GM23338 (cell line): ENCODE results near the gene RAPGEF3. TPM values are rescaled to one million over a fixed set of nuclear protein-coding genes. Genes with fewer than 3 reads are reported as not detected.

Experiments
- ATAC-seq: fragments of 200-7000 bp; cut with Tn5 transposase; 3 replicates; pipeline ENCODE4 v1.9.1; 2020
- DNase-seq: peaks from one replicate; pipeline ENCODE4 v3.0.0-alpha.2; 2015; ENCODE audit warnings: low spot score
- H2AFZ ChIP-seq: fragments of 200-600 bp; sonication (generic); 2 replicates; pipeline ENCODE4 v1.8.0; 2016; ENCODE audit warnings: antibody characterized with exemption, mild to moderate bottlenecking, moderate library complexity
- H3F3A ChIP-seq: fragments of 200-600 bp; sonication (generic); replicated peaks from 2 replicates; pipeline ENCODE4 v1.8.0; 2017; ENCODE audit warnings: antibody characterized with exemption, mixed run types, low read depth
- H3K27ac ChIP-seq: fragments of 200-600 bp; sonication (generic); 2 replicates; pipeline ENCODE4 v1.6.1; 2016; ENCODE audit warnings: low read depth
- H3K27me3 ChIP-seq: fragments of 200-600 bp; sonication (generic); 2 replicates; pipeline ENCODE4 v1.8.0; 2016; ENCODE audit warnings: mild to moderate bottlenecking, mixed run types, moderate library complexity; ENCODE audit not compliant: insufficient read depth
- H3K36me3 ChIP-seq: fragments of 200-600 bp; sonication (generic); 2 replicates; pipeline ENCODE4 v1.8.0; 2016; ENCODE audit warnings: mild to moderate bottlenecking; ENCODE audit not compliant: insufficient read depth
- H3K4me1 ChIP-seq: fragments of 200-600 bp; sonication (generic); 2 replicates; pipeline ENCODE4 v1.8.0; 2016; ENCODE audit warnings: mild to moderate bottlenecking, moderate library complexity; ENCODE audit not compliant: insufficient read depth
- H3K4me2 ChIP-seq: fragments of 200-600 bp; sonication (generic); 2 replicates; pipeline ENCODE4 v1.7.1; 2017; ENCODE audit warnings: mixed run types
- H3K4me3 ChIP-seq: fragments of 200-600 bp; sonication (generic); 2 replicates; pipeline ENCODE4 v1.6.1; 2016; ENCODE audit warnings: mixed run types
- H3K79me2 ChIP-seq: fragments of 200-600 bp; sonication (generic); replicated peaks from 2 replicates; pipeline ENCODE4 v1.8.0; 2017; ENCODE audit warnings: mild to moderate bottlenecking; ENCODE audit not compliant: insufficient read depth
- H3K9me2 ChIP-seq: fragments of 200-600 bp; sonication (generic); 2 replicates; pipeline ENCODE4 v1.8.0; 2017; ENCODE audit not compliant: insufficient read depth
- H4K20me1 ChIP-seq: fragments of 200-600 bp; sonication (generic); replicated peaks from 2 replicates; pipeline ENCODE4 v1.8.0; 2017; ENCODE audit warnings: mild to moderate bottlenecking; ENCODE audit not compliant: insufficient read depth
- H3K27ac Mint-ChIP-seq: 2 replicates; pipeline ENCODE4 v1.8.0; 2020; ENCODE audit warnings: inconsistent platforms, mild to moderate bottlenecking, moderate library complexity, mixed read lengths
- H3K27me3 Mint-ChIP-seq: 3 replicates; pipeline ENCODE4 v1.8.0; 2022; ENCODE audit warnings: low read depth, mild to moderate bottlenecking, moderate library complexity, mixed read lengths, inconsistent platforms; ENCODE audit not compliant: insufficient read depth, poor library complexity
- H3K36me3 Mint-ChIP-seq: 3 replicates; pipeline ENCODE4 v1.8.0; 2021; ENCODE audit warnings: low read depth, mild to moderate bottlenecking, inconsistent platforms, moderate library complexity, mixed read lengths
- H3K4me1 Mint-ChIP-seq: 3 replicates; pipeline ENCODE4 v1.8.0; 2020; ENCODE audit warnings: mild to moderate bottlenecking, inconsistent platforms, mixed read lengths
- H3K4me3 Mint-ChIP-seq: 3 replicates; pipeline ENCODE4 v1.8.0; 2021; ENCODE audit warnings: moderate library complexity, mild to moderate bottlenecking, inconsistent platforms, mixed read lengths
- H3K9me3 Mint-ChIP-seq: 3 replicates; pipeline ENCODE4 v1.8.0; 2020; ENCODE audit warnings: moderate library complexity, mild to moderate bottlenecking, inconsistent platforms, mixed read lengths
- CREB1 ChIP-seq: fragments of 250-450 bp; sonication (Bioruptor Pico); IDR thresholded peaks from 2 replicates; pipeline ENCODE4 v1.5.0; 2020; ENCODE audit warnings: low read depth, mild to moderate bottlenecking, moderate library complexity
- EZH2 ChIP-seq: fragments of 200-600 bp; sonication (generic); IDR thresholded peaks from one replicate; pipeline ENCODE4 v1.8.0; 2017; ENCODE audit warnings: antibody characterized with exemption, mild to moderate bottlenecking, low read depth; ENCODE audit not compliant: unreplicated experiment
- EZH2phosphoT487 ChIP-seq: fragments of 200-600 bp; sonication (generic); IDR thresholded peaks from one replicate; pipeline ENCODE4 v1.8.1; 2018; ENCODE audit warnings: antibody characterized with exemption; ENCODE audit not compliant: unreplicated experiment
- JUNB ChIP-seq: IDR thresholded peaks from one replicate; pipeline ENCODE4 v1.6.1; 2016; ENCODE audit warnings: antibody characterized with exemption; ENCODE audit not compliant: unreplicated experiment
- NANOG ChIP-seq: IDR thresholded peaks from 2 replicates; pipeline ENCODE4 v1.6.1; 2016; ENCODE audit warnings: antibody characterized with exemption, borderline replicate concordance
- POLR2AphosphoS5 ChIP-seq: IDR thresholded peaks from 2 replicates; pipeline ENCODE4 v1.6.1; 2016; ENCODE audit warnings: antibody characterized with exemption, low read depth
- STAT1 ChIP-seq: IDR thresholded peaks from one replicate; pipeline ENCODE4 v1.6.1; 2016; ENCODE audit warnings: antibody characterized with exemption; ENCODE audit not compliant: unreplicated experiment
- ZNF114 ChIP-seq: fragments of 250-450 bp; sonication (Bioruptor Pico); IDR thresholded peaks from 2 replicates; pipeline ENCODE4 v1.5.0; 2020; ENCODE audit warnings: mild to moderate bottlenecking, moderate library complexity
- ZNF331 ChIP-seq: fragments of 250-450 bp; sonication (Bioruptor Pico); IDR thresholded peaks from 2 replicates; pipeline ENCODE4 v1.5.0; 2020; ENCODE audit warnings: low read depth, mild to moderate bottlenecking, moderate library complexity
- polyA plus RNA-seq: library from polyadenylated mRNA; unstranded; fragments of >200 nt; fragmentation: Nextera tagmentation; extraction: Ambion mirVana; gene quantifications from 2 replicates; pipeline ENCODE4 v1.2.1, GENCODE V29; 2016
- total RNA-seq: library from RNA; depleted of rRNA; stranded (reverse); fragments of >200 nt; shearing (Covaris generic); gene quantifications from 2 replicates; pipeline ENCODE4 v1.2.3, GENCODE V29; 2014
- TF ChIP-seq, protein P1 (sequence below): IDR thresholded peaks from 2 replicates; pipeline ENCODE4 v1.6.1; 2016; ENCODE audit warnings: antibody characterized with exemption
- TF ChIP-seq, protein P2 (sequence below): IDR thresholded peaks from one replicate; pipeline ENCODE4 v1.6.1; 2018; ENCODE audit warnings: antibody characterized with exemption; ENCODE audit not compliant: unreplicated experiment
- TF ChIP-seq, protein P3 (sequence below), 2 experiments: fragments of 200-600 bp in 1 of 2; sonication (generic) in 1 of 2; conservative IDR thresholded peaks; 2 replicates each; pipeline versions ENCODE4 v1.5.1 to v1.6.1; 2016 to 2017; ENCODE audit warnings: antibody characterized with exemption in 2 of 2, low read depth in 2 of 2, mild to moderate bottlenecking in 2 of 2, moderate library complexity in 1 of 2
- TF ChIP-seq, protein P4 (sequence below): fragments of 250-450 bp; sonication (Bioruptor Pico); IDR thresholded peaks from 2 replicates; pipeline ENCODE4 v1.5.0; 2020; ENCODE audit warnings: mild to moderate bottlenecking, moderate library complexity

The RAPGEF3 gene
- total and polyA plus RNA-seq, 2 experiments from 2014 or later, result 2.3 to 11.8 TPM

DNA sequence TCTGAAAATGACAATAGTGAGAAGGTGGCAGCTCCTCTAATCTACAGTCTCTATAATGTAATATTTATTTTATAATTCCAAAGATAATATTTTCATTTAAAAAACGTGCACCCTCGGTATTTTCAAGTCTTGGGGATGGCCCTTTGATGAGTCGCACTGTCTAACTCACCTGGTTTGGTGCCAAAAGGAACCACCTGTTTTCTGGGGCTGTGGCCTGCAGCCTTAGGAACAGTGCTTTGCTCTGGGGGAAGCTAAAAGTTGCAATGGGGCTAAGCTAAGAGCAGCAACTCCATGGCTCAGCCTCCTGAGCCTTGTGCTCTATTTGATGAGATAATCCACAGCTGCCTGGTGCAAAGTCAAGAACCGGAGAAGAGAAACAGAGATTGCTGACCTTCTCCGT is 27.0 kb downstream of the RAPGEF3 start:
- Histone ChIP-seq H3K27me3 (no peaks in the 10 kb centered on the region), H3K79me2 (no peaks in the 10 kb centered on the region), H3K27ac (no peak overlapping the region), H3K4me2 (no peak overlapping the region), H2AFZ (no peak overlapping the region), H3K4me3 (no peak overlapping the region), H3K36me3 (no peaks in the 10 kb centered on the region), H3F3A (no peaks in the 10 kb centered on the region), H4K20me1 (no peaks in the 10 kb centered on the region), H3K4me1 (peaks cover 16% of the 10 kb centered on the region; the same call in 1 of the 2 replicates), H3K9me2 (no peaks in the 10 kb centered on the region)
- no peaks in the 10 kb centered on the region; the same call in 2 of the 3 replicates for H3K36me3 Mint-ChIP-seq
- no peak overlapping the region for H3K4me3 Mint-ChIP-seq
- TF ChIP-seq STAT1 (no peak), EZH2 (no peak), JUNB (no peak), ZNF114 (CRISPR knock-in tag) (no peak), POLR2AphosphoS5 (no peak), NANOG (no peak), ZNF331 (CRISPR knock-in tag) (no peak), EZH2phosphoT487 (no peak), CREB1 (no peak)
- TF ChIP-seq, protein P1, sequence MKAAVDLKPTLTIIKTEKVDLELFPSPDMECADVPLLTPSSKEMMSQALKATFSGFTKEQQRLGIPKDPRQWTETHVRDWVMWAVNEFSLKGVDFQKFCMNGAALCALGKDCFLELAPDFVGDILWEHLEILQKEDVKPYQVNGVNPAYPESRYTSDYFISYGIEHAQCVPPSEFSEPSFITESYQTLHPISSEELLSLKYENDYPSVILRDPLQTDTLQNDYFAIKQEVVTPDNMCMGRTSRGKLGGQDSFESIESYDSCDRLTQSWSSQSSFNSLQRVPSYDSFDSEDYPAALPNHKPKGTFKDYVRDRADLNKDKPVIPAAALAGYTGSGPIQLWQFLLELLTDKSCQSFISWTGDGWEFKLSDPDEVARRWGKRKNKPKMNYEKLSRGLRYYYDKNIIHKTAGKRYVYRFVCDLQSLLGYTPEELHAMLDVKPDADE, result no peak
- TF ChIP-seq, protein P2, sequence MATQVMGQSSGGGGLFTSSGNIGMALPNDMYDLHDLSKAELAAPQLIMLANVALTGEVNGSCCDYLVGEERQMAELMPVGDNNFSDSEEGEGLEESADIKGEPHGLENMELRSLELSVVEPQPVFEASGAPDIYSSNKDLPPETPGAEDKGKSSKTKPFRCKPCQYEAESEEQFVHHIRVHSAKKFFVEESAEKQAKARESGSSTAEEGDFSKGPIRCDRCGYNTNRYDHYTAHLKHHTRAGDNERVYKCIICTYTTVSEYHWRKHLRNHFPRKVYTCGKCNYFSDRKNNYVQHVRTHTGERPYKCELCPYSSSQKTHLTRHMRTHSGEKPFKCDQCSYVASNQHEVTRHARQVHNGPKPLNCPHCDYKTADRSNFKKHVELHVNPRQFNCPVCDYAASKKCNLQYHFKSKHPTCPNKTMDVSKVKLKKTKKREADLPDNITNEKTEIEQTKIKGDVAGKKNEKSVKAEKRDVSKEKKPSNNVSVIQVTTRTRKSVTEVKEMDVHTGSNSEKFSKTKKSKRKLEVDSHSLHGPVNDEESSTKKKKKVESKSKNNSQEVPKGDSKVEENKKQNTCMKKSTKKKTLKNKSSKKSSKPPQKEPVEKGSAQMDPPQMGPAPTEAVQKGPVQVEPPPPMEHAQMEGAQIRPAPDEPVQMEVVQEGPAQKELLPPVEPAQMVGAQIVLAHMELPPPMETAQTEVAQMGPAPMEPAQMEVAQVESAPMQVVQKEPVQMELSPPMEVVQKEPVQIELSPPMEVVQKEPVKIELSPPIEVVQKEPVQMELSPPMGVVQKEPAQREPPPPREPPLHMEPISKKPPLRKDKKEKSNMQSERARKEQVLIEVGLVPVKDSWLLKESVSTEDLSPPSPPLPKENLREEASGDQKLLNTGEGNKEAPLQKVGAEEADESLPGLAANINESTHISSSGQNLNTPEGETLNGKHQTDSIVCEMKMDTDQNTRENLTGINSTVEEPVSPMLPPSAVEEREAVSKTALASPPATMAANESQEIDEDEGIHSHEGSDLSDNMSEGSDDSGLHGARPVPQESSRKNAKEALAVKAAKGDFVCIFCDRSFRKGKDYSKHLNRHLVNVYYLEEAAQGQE, result no peak
- TF ChIP-seq, protein P3, sequence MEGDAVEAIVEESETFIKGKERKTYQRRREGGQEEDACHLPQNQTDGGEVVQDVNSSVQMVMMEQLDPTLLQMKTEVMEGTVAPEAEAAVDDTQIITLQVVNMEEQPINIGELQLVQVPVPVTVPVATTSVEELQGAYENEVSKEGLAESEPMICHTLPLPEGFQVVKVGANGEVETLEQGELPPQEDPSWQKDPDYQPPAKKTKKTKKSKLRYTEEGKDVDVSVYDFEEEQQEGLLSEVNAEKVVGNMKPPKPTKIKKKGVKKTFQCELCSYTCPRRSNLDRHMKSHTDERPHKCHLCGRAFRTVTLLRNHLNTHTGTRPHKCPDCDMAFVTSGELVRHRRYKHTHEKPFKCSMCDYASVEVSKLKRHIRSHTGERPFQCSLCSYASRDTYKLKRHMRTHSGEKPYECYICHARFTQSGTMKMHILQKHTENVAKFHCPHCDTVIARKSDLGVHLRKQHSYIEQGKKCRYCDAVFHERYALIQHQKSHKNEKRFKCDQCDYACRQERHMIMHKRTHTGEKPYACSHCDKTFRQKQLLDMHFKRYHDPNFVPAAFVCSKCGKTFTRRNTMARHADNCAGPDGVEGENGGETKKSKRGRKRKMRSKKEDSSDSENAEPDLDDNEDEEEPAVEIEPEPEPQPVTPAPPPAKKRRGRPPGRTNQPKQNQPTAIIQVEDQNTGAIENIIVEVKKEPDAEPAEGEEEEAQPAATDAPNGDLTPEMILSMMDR (conservative IDR thresholded peaks at IDR 0.05; ENCODE audit: low read depth in 2 of 2), result no peak
- TF ChIP-seq, protein P4, sequence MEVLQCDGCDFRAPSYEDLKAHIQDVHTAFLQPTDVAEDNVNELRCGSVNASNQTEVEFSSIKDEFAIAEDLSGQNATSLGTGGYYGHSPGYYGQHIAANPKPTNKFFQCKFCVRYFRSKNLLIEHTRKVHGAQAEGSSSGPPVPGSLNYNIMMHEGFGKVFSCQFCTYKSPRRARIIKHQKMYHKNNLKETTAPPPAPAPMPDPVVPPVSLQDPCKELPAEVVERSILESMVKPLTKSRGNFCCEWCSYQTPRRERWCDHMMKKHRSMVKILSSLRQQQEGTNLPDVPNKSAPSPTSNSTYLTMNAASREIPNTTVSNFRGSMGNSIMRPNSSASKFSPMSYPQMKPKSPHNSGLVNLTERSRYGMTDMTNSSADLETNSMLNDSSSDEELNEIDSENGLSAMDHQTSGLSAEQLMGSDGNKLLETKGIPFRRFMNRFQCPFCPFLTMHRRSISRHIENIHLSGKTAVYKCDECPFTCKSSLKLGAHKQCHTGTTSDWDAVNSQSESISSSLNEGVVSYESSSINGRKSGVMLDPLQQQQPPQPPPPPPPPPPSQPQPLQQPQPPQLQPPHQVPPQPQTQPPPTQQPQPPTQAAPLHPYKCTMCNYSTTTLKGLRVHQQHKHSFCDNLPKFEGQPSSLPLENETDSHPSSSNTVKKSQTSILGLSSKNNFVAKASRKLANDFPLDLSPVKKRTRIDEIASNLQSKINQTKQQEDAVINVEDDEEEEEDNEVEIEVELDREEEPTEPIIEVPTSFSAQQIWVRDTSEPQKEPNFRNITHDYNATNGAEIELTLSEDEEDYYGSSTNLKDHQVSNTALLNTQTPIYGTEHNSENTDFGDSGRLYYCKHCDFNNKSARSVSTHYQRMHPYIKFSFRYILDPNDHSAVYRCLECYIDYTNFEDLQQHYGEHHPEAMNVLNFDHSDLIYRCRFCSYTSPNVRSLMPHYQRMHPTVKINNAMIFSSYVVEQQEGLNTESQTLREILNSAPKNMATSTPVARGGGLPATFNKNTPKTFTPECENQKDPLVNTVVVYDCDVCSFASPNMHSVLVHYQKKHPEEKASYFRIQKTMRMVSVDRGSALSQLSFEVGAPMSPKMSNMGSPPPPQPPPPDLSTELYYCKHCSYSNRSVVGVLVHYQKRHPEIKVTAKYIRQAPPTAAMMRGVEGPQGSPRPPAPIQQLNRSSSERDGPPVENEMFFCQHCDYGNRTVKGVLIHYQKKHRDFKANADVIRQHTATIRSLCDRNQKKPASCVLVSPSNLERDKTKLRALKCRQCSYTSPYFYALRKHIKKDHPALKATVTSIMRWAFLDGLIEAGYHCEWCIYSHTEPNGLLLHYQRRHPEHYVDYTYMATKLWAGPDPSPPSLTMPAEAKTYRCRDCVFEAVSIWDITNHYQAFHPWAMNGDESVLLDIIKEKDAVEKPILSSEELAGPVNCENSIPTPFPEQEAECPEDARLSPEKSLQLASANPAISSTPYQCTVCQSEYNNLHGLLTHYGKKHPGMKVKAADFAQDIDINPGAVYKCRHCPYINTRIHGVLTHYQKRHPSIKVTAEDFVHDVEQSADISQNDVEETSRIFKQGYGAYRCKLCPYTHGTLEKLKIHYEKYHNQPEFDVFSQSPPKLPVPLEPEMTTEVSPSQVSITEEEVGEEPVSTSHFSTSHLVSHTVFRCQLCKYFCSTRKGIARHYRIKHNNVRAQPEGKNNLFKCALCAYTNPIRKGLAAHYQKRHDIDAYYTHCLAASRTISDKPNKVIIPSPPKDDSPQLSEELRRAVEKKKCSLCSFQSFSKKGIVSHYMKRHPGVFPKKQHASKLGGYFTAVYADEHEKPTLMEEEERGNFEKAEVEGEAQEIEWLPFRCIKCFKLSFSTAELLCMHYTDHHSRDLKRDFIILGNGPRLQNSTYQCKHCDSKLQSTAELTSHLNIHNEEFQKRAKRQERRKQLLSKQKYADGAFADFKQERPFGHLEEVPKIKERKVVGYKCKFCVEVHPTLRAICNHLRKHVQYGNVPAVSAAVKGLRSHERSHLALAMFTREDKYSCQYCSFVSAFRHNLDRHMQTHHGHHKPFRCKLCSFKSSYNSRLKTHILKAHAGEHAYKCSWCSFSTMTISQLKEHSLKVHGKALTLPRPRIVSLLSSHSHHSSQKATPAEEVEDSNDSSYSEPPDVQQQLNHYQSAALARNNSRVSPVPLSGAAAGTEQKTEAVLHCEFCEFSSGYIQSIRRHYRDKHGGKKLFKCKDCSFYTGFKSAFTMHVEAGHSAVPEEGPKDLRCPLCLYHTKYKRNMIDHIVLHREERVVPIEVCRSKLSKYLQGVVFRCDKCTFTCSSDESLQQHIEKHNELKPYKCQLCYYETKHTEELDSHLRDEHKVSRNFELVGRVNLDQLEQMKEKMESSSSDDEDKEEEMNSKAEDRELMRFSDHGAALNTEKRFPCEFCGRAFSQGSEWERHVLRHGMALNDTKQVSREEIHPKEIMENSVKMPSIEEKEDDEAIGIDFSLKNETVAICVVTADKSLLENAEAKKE (CRISPR knock-in tag), result no peak
- H3K4me1 Mint-ChIP-seq, result peaks cover 19% of the 10 kb centered on the region
- ATAC-seq (no peak), DNase-seq (no peak)
- H3K27me3 Mint-ChIP-seq, result peaks cover 6% of the 10 kb centered on the region
- H3K27ac Mint-ChIP-seq, result no peak overlapping the region
- no peaks in the 10 kb centered on the region for H3K9me3 Mint-ChIP-seq
